Neural progenitor cell (in vitro differentiated cells): Measurements from ENCODE around the gene NTM. TPM values are rescaled to one million over a fixed set of nuclear protein-coding genes. Genes with fewer than 3 reads are reported as not detected.

Experiments used
- DNase-seq: peaks from one replicate; pipeline ENCODE4 v3.0.0-alpha.2; 2016; ENCODE audit warnings: low spot score
- H2AFZ ChIP-seq: fragments of 200-600 bp; sonication (generic); replicated peaks from 2 replicates; pipeline ENCODE4 v1.6.1; 2016; ENCODE audit warnings: antibody characterized with exemption
- H3F3A ChIP-seq: fragments of 200-600 bp; sonication (generic); 2 replicates; pipeline ENCODE4 v1.6.1; 2016; ENCODE audit warnings: antibody characterized with exemption, low read depth
- H3K27ac ChIP-seq: fragments of 200-600 bp; sonication (generic); 2 replicates; pipeline ENCODE4 v1.5.1; 2016; ENCODE audit warnings: mild to moderate bottlenecking
- H3K27me3 ChIP-seq: fragments of 200-600 bp; sonication (generic); 2 replicates; pipeline ENCODE4 v1.6.1; 2016; ENCODE audit warnings: mild to moderate bottlenecking, moderate library complexity
- H3K36me3 ChIP-seq: fragments of 200-600 bp; sonication (generic); 2 replicates; pipeline ENCODE4 v1.5.1; 2016
- H3K4me1 ChIP-seq: fragments of 200-600 bp; sonication (generic); 2 replicates; pipeline ENCODE4 v1.6.1; 2016; ENCODE audit warnings: mixed run types
- H3K4me2 ChIP-seq: fragments of 200-600 bp; sonication (generic); 2 replicates; pipeline ENCODE4 v1.6.1; 2016
- H3K4me3 ChIP-seq: fragments of 200-600 bp; sonication (generic); 2 replicates; pipeline ENCODE4 v1.5.1; 2016
- H3K79me2 ChIP-seq: fragments of 200-600 bp; sonication (generic); 2 replicates; pipeline ENCODE4 v1.6.1; 2016; ENCODE audit warnings: low read depth
- H3K9ac ChIP-seq: fragments of 200-600 bp; sonication (generic); 2 replicates; pipeline ENCODE4 v1.6.1; 2016
- H3K9me3 ChIP-seq: fragments of 200-600 bp; sonication (generic); 2 replicates; pipeline ENCODE4 v1.5.1; 2016; ENCODE audit warnings: low read depth
- H4K20me1 ChIP-seq: fragments of 200-600 bp; sonication (generic); 2 replicates; pipeline ENCODE4 v1.6.1; 2016; ENCODE audit warnings: low read depth
- H3K27ac Mint-ChIP-seq: 3 replicates; pipeline ENCODE4 v1.8.0; 2021; ENCODE audit warnings: mixed read lengths
- H3K27me3 Mint-ChIP-seq: 2 replicates; pipeline ENCODE4 v1.8.0; 2022; ENCODE audit warnings: low read depth, mild to moderate bottlenecking, inconsistent platforms, moderate library complexity, mixed read lengths; ENCODE audit not compliant: insufficient read depth
- H3K36me3 Mint-ChIP-seq: 3 replicates; pipeline ENCODE4 v1.8.0; 2021; ENCODE audit warnings: mixed read lengths
- H3K4me1 Mint-ChIP-seq: 3 replicates; pipeline ENCODE4 v1.8.0; 2021; ENCODE audit warnings: mixed read lengths
- H3K4me3 Mint-ChIP-seq: 3 replicates; pipeline ENCODE4 v1.8.0; 2021; ENCODE audit warnings: mild to moderate bottlenecking, moderate library complexity, mixed read lengths
- H3K9me3 Mint-ChIP-seq: 3 replicates; pipeline ENCODE4 v1.8.0; 2020; ENCODE audit warnings: mixed read lengths
- CTCF ChIP-seq: fragments of 200-600 bp; sonication (generic); IDR thresholded peaks from 2 replicates; pipeline ENCODE4 v1.5.1; 2017; ENCODE audit warnings: antibody characterized with exemption, mild to moderate bottlenecking
- EZH2 ChIP-seq: fragments of 200-600 bp; sonication (generic); IDR thresholded peaks from 2 replicates; pipeline ENCODE4 v1.6.1; 2017; ENCODE audit warnings: antibody characterized with exemption, mild to moderate bottlenecking, moderate library complexity
- EZH2phosphoT487 ChIP-seq: fragments of 200-600 bp; sonication (generic); IDR thresholded peaks from 2 replicates; pipeline ENCODE4 v1.6.1; 2017; ENCODE audit warnings: antibody characterized with exemption
- total RNA-seq: library from RNA; depleted of rRNA; stranded (reverse); fragments of >200 nt; gene quantifications from 2 replicates; pipeline ENCODE4 v1.2.3, GENCODE V29; 2015; ENCODE audit warnings: low replicate concordance

NTM gene
- total RNA-seq, 1 donor from 2014 or later: 4.3 TPM

- no peak for DNase-seq
- no peaks in the 10 kb centered on the region for H3K4me1 ChIP-seq
Measured at GRCh38 chr11:132184079-132184478, 813.7 kb downstream of the NTM start.

GRCh38 chr11:132185726-132186592, 815.5 kb downstream of the NTM start:
- Histone ChIP-seq H2AFZ (no peak overlapping the region), H3K27me3 (no peaks in the 10 kb centered on the region), H3K27ac (no peak overlapping the region), H3K9ac (no peak overlapping the region), H3K4me2 (no peak overlapping the region), H3K9me3 (no peaks in the 10 kb centered on the region), H4K20me1 (no peaks in the 10 kb centered on the region), H3K79me2 (no peaks in the 10 kb centered on the region), H3K4me3 (no peak overlapping the region), H3F3A (no peaks in the 10 kb centered on the region), H3K36me3 (no peaks in the 10 kb centered on the region), H3K4me1 (no peaks in the 10 kb centered on the region)
- H3K4me1 Mint-ChIP-seq: no peaks in the 10 kb centered on the region
- no peak overlapping the region for H3K27ac Mint-ChIP-seq
- H3K9me3 Mint-ChIP-seq: no peaks in the 10 kb centered on the region
- no peak for DNase-seq
- H3K27me3 Mint-ChIP-seq: peaks cover 2% of the 10 kb centered on the region
- TF ChIP-seq EZH2phosphoT487: no peak
- no peak for TF ChIP-seq EZH2
- TF ChIP-seq CTCF: no peak
- H3K36me3 Mint-ChIP-seq: no peaks in the 10 kb centered on the region
- no peak overlapping the region for H3K4me3 Mint-ChIP-seq

More at GRCh38 chr11:132184079-132184478, 813.7 kb downstream of the NTM start:
- TF ChIP-seq EZH2phosphoT487 (no peak), EZH2 (no peak), CTCF (peak; percentile 11)
- H3K9me3 Mint-ChIP-seq: no peaks in the 10 kb centered on the region
- no peak overlapping the region for H3K4me3 Mint-ChIP-seq
- H3K27me3 Mint-ChIP-seq: peaks cover 2% of the 10 kb centered on the region
- no peaks in the 10 kb centered on the region for H3F3A ChIP-seq
- no peaks in the 10 kb centered on the region for H3K4me1 Mint-ChIP-seq
- no peaks in the 10 kb centered on the region for H3K79me2 ChIP-seq
- no peak overlapping the region for H3K27ac Mint-ChIP-seq
- no peaks in the 10 kb centered on the region for H3K9me3 ChIP-seq
- H3K27me3 ChIP-seq: no peaks in the 10 kb centered on the region
- H3K36me3 Mint-ChIP-seq: no peaks in the 10 kb centered on the region
- H3K9ac ChIP-seq: no peak overlapping the region
- no peaks in the 10 kb centered on the region for H3K36me3 ChIP-seq
- H3K4me3 ChIP-seq: no peak overlapping the region
- no peak overlapping the region for H3K27ac ChIP-seq
- no peak overlapping the region for H3K4me2 ChIP-seq
- H4K20me1 ChIP-seq: no peaks in the 10 kb centered on the region
- H2AFZ ChIP-seq: no peak overlapping the region

GRCh38 chr11:132186699-132187098, 816.3 kb downstream of the NTM start:
- no peaks in the 10 kb centered on the region for H3K36me3 ChIP-seq
- no peaks in the 10 kb centered on the region for H4K20me1 ChIP-seq
- no peaks in the 10 kb centered on the region for H3F3A ChIP-seq
- no peak overlapping the region for H3K4me3 ChIP-seq
- H3K4me2 ChIP-seq: no peak overlapping the region
- H3K36me3 Mint-ChIP-seq: no peaks in the 10 kb centered on the region
- H3K27me3 ChIP-seq: no peaks in the 10 kb centered on the region
- no peaks in the 10 kb centered on the region for H3K79me2 ChIP-seq
- no peak overlapping the region for H3K27ac Mint-ChIP-seq
- no peak overlapping the region for H3K27ac ChIP-seq
- H2AFZ ChIP-seq: no peak overlapping the region
- no peaks in the 10 kb centered on the region for H3K9me3 Mint-ChIP-seq
- no peaks in the 10 kb centered on the region for H3K4me1 ChIP-seq
- peaks cover 2% of the 10 kb centered on the region for H3K27me3 Mint-ChIP-seq
- TF ChIP-seq CTCF: peak; percentile 50
- TF ChIP-seq EZH2: no peak
- no peak for TF ChIP-seq EZH2phosphoT487
- no peak overlapping the region for H3K4me3 Mint-ChIP-seq
- H3K4me1 Mint-ChIP-seq: no peaks in the 10 kb centered on the region
- no peaks in the 10 kb centered on the region for H3K9me3 ChIP-seq
- DNase-seq: peak; percentile 23
- no peak overlapping the region for H3K9ac ChIP-seq
